ENCODE measurements around the gene SUSD6.

DNA sequence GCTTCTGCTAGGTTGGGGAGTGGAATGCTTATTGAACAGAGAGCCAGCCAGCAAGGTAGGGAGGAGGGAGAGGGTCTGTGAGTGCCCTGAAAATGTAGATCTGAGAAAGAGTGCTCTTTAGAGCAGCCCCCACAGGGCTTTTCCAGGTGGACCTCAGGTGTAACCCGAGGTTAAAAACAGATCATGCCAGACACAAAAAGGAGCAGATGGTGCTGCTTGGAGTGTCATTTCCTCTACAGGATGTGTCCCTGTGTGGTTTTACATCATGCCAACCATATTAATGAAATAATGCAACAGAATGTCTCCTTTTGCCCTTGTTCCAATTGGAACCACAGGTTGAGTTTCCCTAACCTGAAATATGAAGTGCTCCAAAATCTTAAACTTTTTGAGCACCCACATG lies 6.4 kb downstream of the SUSD6 start:
- TF ChIP-seq, protein P1, sequence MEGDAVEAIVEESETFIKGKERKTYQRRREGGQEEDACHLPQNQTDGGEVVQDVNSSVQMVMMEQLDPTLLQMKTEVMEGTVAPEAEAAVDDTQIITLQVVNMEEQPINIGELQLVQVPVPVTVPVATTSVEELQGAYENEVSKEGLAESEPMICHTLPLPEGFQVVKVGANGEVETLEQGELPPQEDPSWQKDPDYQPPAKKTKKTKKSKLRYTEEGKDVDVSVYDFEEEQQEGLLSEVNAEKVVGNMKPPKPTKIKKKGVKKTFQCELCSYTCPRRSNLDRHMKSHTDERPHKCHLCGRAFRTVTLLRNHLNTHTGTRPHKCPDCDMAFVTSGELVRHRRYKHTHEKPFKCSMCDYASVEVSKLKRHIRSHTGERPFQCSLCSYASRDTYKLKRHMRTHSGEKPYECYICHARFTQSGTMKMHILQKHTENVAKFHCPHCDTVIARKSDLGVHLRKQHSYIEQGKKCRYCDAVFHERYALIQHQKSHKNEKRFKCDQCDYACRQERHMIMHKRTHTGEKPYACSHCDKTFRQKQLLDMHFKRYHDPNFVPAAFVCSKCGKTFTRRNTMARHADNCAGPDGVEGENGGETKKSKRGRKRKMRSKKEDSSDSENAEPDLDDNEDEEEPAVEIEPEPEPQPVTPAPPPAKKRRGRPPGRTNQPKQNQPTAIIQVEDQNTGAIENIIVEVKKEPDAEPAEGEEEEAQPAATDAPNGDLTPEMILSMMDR (IDR thresholded peaks at IDR 0.05) = no peak
- TF ChIP-seq POLR2A (IDR thresholded peaks at IDR 0.05) = no peak
